Type B pancreatic cell (in vitro differentiated cells): ENCODE data around the gene ACTL7B. TPM values are rescaled to one million over a fixed set of nuclear protein-coding genes. Genes with fewer than 3 reads are reported as not detected.
A peak's percentile ranks its signal among the peaks of the same experiment; 100 is the strongest.

Experiments
- DNase-seq: peaks from one replicate; pipeline ENCODE4 v3.0.0; 2021; ENCODE audit warnings: mixed read lengths; ENCODE audit not compliant: unreplicated experiment; ENCODE audit errors: extremely low spot score
- H3K27ac Mint-ChIP-seq: 2 replicates; pipeline ENCODE4 v1.8.0; 2021; ENCODE audit warnings: mild to moderate bottlenecking, mixed read lengths
- H3K27me3 Mint-ChIP-seq: 2 replicates; pipeline ENCODE4 v1.8.0; 2021; ENCODE audit warnings: mixed read lengths
- H3K36me3 Mint-ChIP-seq: 2 replicates; pipeline ENCODE4 v1.8.0; 2021; ENCODE audit warnings: mixed read lengths
- H3K4me1 Mint-ChIP-seq: one replicate; pipeline ENCODE4 v1.8.0; 2021; ENCODE audit warnings: mixed read lengths; ENCODE audit not compliant: unreplicated experiment
- H3K4me3 Mint-ChIP-seq: 2 replicates; pipeline ENCODE4 v1.8.0; 2021; ENCODE audit warnings: mild to moderate bottlenecking, mixed read lengths
- H3K9me3 Mint-ChIP-seq: 2 replicates; pipeline ENCODE4 v1.8.0; 2021; ENCODE audit warnings: mixed read lengths
- total RNA-seq: library from RNA; stranded (reverse); gene quantifications from 2 replicates; pipeline ENCODE4 v1.2.1, GENCODE V29; 2021; ENCODE audit warnings: low replicate concordance
- TF ChIP-seq, protein P1 (sequence below): fragments of 200-600 bp; sonication (generic); conservative IDR thresholded peaks from 2 replicates; pipeline ENCODE4 v1.5.0; 2021; ENCODE audit warnings: antibody characterized with exemption, mild to moderate bottlenecking

The ACTL7B gene
- total RNA-seq, 1 donor from 2014 or later: not detected

DNA sequence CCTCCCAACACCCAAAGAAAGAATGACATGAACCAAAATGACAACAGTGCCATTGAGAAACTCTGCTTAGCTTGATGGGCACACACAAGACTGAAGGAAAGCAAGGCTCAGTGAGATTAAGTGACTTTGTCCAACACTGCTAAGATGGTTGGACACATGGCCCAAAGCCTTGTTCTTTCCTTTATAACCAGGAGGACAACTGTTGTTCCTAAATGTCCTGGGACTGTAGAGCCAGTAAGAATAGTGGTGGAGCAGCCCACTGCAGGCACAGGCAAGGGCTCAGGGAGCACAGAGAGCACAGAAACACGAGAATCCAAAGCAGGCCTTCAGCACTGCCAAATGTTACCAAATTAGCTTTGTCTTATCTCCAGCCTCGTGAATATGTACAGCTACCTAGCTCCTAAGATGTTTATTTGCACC is 10.2 kb upstream of the ACTL7B start:
- Mint-ChIP-seq H3K9me3 (peaks cover 6% of the 10 kb centered on the region), H3K27ac (no peak overlapping the region), H3K4me3 (no peak overlapping the region), H3K36me3 (peaks cover 29% of the 10 kb centered on the region), H3K27me3 (no peaks in the 10 kb centered on the region), H3K4me1 (peaks cover 11% of the 10 kb centered on the region)
- TF ChIP-seq, protein P1, sequence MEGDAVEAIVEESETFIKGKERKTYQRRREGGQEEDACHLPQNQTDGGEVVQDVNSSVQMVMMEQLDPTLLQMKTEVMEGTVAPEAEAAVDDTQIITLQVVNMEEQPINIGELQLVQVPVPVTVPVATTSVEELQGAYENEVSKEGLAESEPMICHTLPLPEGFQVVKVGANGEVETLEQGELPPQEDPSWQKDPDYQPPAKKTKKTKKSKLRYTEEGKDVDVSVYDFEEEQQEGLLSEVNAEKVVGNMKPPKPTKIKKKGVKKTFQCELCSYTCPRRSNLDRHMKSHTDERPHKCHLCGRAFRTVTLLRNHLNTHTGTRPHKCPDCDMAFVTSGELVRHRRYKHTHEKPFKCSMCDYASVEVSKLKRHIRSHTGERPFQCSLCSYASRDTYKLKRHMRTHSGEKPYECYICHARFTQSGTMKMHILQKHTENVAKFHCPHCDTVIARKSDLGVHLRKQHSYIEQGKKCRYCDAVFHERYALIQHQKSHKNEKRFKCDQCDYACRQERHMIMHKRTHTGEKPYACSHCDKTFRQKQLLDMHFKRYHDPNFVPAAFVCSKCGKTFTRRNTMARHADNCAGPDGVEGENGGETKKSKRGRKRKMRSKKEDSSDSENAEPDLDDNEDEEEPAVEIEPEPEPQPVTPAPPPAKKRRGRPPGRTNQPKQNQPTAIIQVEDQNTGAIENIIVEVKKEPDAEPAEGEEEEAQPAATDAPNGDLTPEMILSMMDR: no peak
- DNase-seq: no peak

DNA sequence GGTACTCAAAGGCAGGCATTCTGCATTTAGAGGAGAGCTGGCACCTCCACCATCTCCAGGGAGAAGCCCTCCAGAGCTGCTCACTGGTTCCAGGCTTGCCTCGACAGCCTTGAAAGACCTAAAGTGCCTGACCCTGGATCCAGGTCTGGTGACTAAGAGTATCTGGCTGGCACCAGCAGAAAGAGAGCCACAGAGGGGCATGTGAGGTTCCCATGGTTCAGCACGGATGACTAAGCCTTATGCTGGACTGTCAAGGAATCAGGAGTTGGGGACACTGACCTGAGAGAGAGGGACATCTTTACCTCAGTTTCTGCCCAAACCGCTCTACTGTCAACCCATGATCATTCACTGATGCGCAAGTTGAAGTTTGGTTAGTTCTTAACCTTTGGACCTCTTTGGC is 9.3 kb upstream of the ACTL7B start:
- peaks cover 11% of the 10 kb centered on the region for H3K4me1 Mint-ChIP-seq
- H3K4me3 Mint-ChIP-seq: no peak overlapping the region
- H3K9me3 Mint-ChIP-seq: peaks cover 6% of the 10 kb centered on the region
- no peaks in the 10 kb centered on the region for H3K27me3 Mint-ChIP-seq
- H3K27ac Mint-ChIP-seq: no peak overlapping the region
- TF ChIP-seq, protein P1: no peak
- H3K36me3 Mint-ChIP-seq: peaks cover 21% of the 10 kb centered on the region
- DNase-seq: no peak

DNA sequence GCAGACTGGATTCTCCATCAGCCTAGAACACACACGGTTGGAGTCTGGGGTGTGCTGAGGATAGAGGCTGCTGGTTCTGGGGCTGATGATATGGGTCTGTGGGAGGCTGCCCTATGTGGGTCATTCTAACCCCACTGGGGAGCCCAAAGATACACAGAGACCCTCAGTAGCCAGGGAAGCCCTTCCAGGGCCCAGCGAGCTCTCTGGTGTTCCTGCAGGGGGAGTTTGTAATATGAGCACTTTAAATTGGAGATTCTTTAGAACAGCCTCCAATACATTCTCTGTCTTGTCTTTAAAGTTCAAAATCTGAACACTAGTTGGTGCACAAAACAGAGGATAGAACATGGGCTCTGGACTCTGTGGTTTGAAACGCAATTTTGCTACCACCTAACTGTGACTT is 8.7 kb upstream of the ACTL7B start:
- Mint-ChIP-seq H3K36me3 (peaks cover 19% of the 10 kb centered on the region), H3K4me3 (no peak overlapping the region), H3K27me3 (no peaks in the 10 kb centered on the region), H3K9me3 (peaks cover 6% of the 10 kb centered on the region), H3K27ac (no peak overlapping the region), H3K4me1 (peaks cover 10% of the 10 kb centered on the region)
- TF ChIP-seq, protein P1: peak; percentile 29
- DNase-seq: no peak

DNA sequence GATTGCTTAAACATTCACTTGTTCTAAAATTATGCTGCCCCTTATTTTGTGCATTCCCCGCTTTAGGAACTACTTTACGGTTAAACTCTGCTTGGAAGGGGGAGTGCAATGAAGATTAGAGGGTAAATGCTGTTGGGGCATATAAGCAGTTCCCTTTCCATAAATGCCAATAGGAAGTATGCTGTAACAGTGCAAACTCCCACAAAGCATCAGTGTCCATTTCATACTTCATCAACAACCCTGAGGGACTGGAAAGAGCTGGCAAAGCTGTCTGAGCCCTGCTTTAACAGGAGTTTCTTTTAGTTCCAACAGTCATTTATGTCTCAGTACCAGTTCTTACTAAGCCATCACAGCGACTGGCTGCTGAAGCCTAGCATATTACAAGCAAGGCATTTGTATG is 8.1 kb upstream of the ACTL7B start:
- no peak overlapping the region for H3K27ac Mint-ChIP-seq
- no peak overlapping the region for H3K4me3 Mint-ChIP-seq
- peaks cover 4% of the 10 kb centered on the region for H3K4me1 Mint-ChIP-seq
- H3K27me3 Mint-ChIP-seq: no peaks in the 10 kb centered on the region
- H3K9me3 Mint-ChIP-seq: peaks cover 6% of the 10 kb centered on the region
- DNase-seq: no peak
- TF ChIP-seq, protein P1: no peak
- peaks cover 18% of the 10 kb centered on the region for H3K36me3 Mint-ChIP-seq

DNA sequence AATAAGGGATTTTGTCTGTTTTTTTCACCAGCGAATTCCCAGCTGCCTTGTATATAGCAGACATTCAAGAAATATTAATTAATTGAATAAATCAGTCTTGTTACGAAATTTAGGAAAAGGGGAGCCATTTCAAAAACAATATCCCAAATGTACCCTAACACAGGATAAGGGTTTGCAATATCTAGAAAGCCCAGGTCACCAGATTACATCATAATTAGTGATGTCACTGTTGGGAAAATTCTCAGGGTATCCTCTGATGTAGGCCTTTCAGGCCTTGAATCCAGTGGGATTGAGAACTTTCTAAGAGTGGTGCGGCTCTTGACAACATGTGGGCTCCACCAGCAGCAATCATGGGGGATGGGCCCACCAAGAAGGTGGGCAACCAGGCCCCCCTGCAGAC is 6.2 kb upstream of the ACTL7B start, which contains the start of gene ACTL7A:
ACTL7A (plus strand) TSS at position 270 of the 400 bp plus-strand sequence; CDS start at position 327, 57 bp downstream.
- no peak within 1 kb of the TSS for H3K27ac Mint-ChIP-seq
- no peak for DNase-seq
- TF ChIP-seq, protein P1: no peak
- peaks cover 4% of the 10 kb centered on the region for H3K9me3 Mint-ChIP-seq
- no peak within 1 kb of the TSS for H3K4me3 Mint-ChIP-seq
- H3K4me1 Mint-ChIP-seq: no peaks in the 10 kb centered on the region
- H3K36me3 Mint-ChIP-seq: no peaks in the 10 kb centered on the region
- H3K27me3 Mint-ChIP-seq: no peaks in the 10 kb centered on the region

DNA sequence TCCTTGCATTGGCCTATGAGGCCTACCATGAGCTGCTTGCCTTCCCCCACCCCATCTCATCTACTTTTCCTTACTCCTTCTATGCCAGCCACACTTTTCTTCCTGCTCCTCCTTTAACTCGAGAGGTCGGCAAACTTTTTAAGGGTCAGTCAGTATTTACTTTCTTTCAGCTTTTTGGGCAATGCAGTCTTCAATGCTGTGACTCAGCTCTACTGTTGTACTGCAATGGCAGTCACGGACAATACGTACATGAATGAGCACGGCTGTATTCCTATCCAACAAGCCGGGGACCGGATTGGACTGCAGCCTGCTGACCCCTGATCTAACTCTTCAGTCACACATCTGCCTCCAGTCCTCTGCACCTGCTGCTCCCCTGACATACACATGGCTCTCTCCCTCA is 5.7 kb upstream of the ACTL7B start:
- Mint-ChIP-seq H3K9me3 (peaks cover 4% of the 10 kb centered on the region), H3K4me1 (no peaks in the 10 kb centered on the region), H3K27me3 (peaks cover 2% of the 10 kb centered on the region), H3K36me3 (no peaks in the 10 kb centered on the region), H3K4me3 (no peak overlapping the region), H3K27ac (no peak overlapping the region)
- TF ChIP-seq, protein P1: no peak
- DNase-seq: no peak
